B cell (primary cell): ENCODE data around the gene PCK2. TPM values are rescaled to one million over a fixed set of nuclear protein-coding genes. Genes with fewer than 3 reads are reported as not detected.
A peak's percentile ranks its signal among the peaks of the same experiment; 100 is the strongest.

ENCODE experiments used
- ATAC-seq: fragments of 200-7000 bp; cut with Tn5 transposase; one replicate; pipeline ENCODE4 v1.10.0; 2021; ENCODE audit warnings: low read depth, mild to moderate bottlenecking, moderate number of reproducible peaks, moderate library complexity
- CTCF ChIA-PET: fragments of 350-600 bp; sonication (Branson Sonifier 250); formaldehyde crosslinking; loops from one replicate; lab custom pipeline; 2021; ENCODE audit warnings: antibody characterized with exemption, inconsistent platforms; lab: Charles Lee
- POLR2A ChIA-PET: fragments of 350-600 bp; sonication (Branson Sonifier 250); formaldehyde crosslinking; loops from one replicate; lab custom pipeline; 2021; ENCODE audit warnings: antibody characterized with exemption; lab: Charles Lee
- DNase-seq: peaks from one replicate; pipeline ENCODE4 v3.0.0; 2013
- H2AFZ ChIP-seq: 2 replicates; pipeline ENCODE4 v1.6.1; 2012; ENCODE audit warnings: mild to moderate bottlenecking, low read depth, low read length; ENCODE audit not compliant: insufficient read depth, poor library complexity, severe bottlenecking
- H3K27ac ChIP-seq, 2 donors: 1 replicate in 1 of 2; 2 replicates in 1 of 2; pipeline ENCODE4 v1.5.1; 2012 to 2013; ENCODE audit warnings: low read length in 2 of 2, mild to moderate bottlenecking in 2 of 2, moderate library complexity in 1 of 2
- H3K27me3 ChIP-seq, 4 experiments: fragments of 200-600 bp in 1 of 4; sonication (generic) in 1 of 4; replicated peaks in 1 of 4; 1 replicate in 2 of 4; 2 replicates in 2 of 4; pipeline versions ENCODE4 v1.6.1 to v1.7.0; 2013 to 2016; ENCODE audit warnings: low read length in 3 of 4, mild to moderate bottlenecking in 2 of 4, mixed read lengths in 1 of 4, moderate library complexity in 1 of 4; ENCODE audit not compliant: insufficient read depth in 4 of 4, control insufficient read depth in 3 of 4; ENCODE audit errors: control extremely low read depth in 1 of 4
- H3K36me3 ChIP-seq, 2 experiments: replicated peaks in 1 of 2; 1 replicate in 1 of 2; 2 replicates in 1 of 2; pipeline versions ENCODE4 v1.6.1 to v1.7.1; 2013; ENCODE audit warnings: low read length in 1 of 2; ENCODE audit not compliant: insufficient read depth in 2 of 2, control insufficient read depth in 1 of 2; ENCODE audit errors: control extremely low read depth in 1 of 2, extremely low read depth in 1 of 2
- H3K4me1 ChIP-seq, 2 donors: fragments of 200-600 bp in 1 of 2; sonication (generic) in 1 of 2; 1 replicate in 1 of 2; 2 replicates in 1 of 2; pipeline versions ENCODE4 v1.5.1 to v1.6.1; 2013 to 2017; ENCODE audit warnings: low read length in 2 of 2; ENCODE audit not compliant: control insufficient read depth in 2 of 2, insufficient read depth in 2 of 2
- H3K4me2 ChIP-seq: replicated peaks from 2 replicates; pipeline ENCODE3; 2012; ENCODE audit warnings: mild to moderate bottlenecking, low read depth, low read length; ENCODE audit not compliant: poor library complexity, severe bottlenecking
- H3K4me3 ChIP-seq, 5 experiments: fragments of 200-600 bp in 1 of 5; sonication (generic) in 1 of 5; 1 replicate in 3 of 5; 2 replicates in 2 of 5; pipeline versions ENCODE4 v1.5.1 to v1.7.0; 2011 to 2016; ENCODE audit warnings: low read length in 4 of 5, mild to moderate bottlenecking in 4 of 5, low read depth in 2 of 5, control low read depth in 1 of 5, moderate library complexity in 1 of 5; ENCODE audit not compliant: insufficient read depth in 1 of 5; ENCODE audit errors: control extremely low read depth in 1 of 5, extremely low read depth in 1 of 5
- H3K79me2 ChIP-seq: fragments of 200-600 bp; sonication (generic); one replicate; pipeline ENCODE4 v1.6.0; 2016; ENCODE audit warnings: low read length; ENCODE audit not compliant: control insufficient read depth, insufficient read depth
- H3K9ac ChIP-seq: fragments of 200-600 bp; sonication (generic); 2 replicates; pipeline ENCODE4 v1.6.1; 2017; ENCODE audit warnings: mild to moderate bottlenecking, low read length, moderate library complexity
- H3K9me3 ChIP-seq, 3 donors: one replicate each; pipeline versions ENCODE4 v1.6.1 to v1.7.1; 2013; ENCODE audit warnings: low read length in 2 of 3; ENCODE audit not compliant: control insufficient read depth in 2 of 3, insufficient read depth in 1 of 3; ENCODE audit errors: control extremely low read depth in 1 of 3
- H4K20me1 ChIP-seq: 2 replicates; pipeline ENCODE4 v1.6.0; 2012; ENCODE audit warnings: mild to moderate bottlenecking, low read length; ENCODE audit not compliant: insufficient read depth, control insufficient read depth, poor library complexity, severe bottlenecking
- H3K27ac Mint-ChIP-seq: one replicate; pipeline ENCODE4 v1.8.0; 2021; ENCODE audit warnings: mixed read lengths
- H3K27me3 Mint-ChIP-seq: one replicate; pipeline ENCODE4 v1.8.0; 2021; ENCODE audit warnings: mixed read lengths
- H3K4me1 Mint-ChIP-seq: one replicate; pipeline ENCODE4 v1.8.0; 2021; ENCODE audit warnings: mixed read lengths
- H3K4me3 Mint-ChIP-seq: one replicate; pipeline ENCODE4 v1.8.0; 2021; ENCODE audit warnings: mixed read lengths
- H3K9me3 Mint-ChIP-seq: one replicate; pipeline ENCODE4 v1.8.0; 2022; ENCODE audit warnings: mixed read lengths; ENCODE audit not compliant: insufficient read depth
- EZH2 ChIP-seq: IDR thresholded peaks from 2 replicates; pipeline ENCODE4 v1.6.1; 2012; ENCODE audit warnings: borderline replicate concordance, low read depth, mild to moderate bottlenecking, moderate library complexity, low read length; ENCODE audit not compliant: insufficient read depth, poor library complexity, severe bottlenecking
- WGBS: methylation state at CpG from one replicate; pipeline ENCODE4 v1.1.5; 2013; ENCODE audit warnings: missing lambda C conversion rate; ENCODE audit not compliant: insufficient coverage; 5-methylcytosine and 5-hydroxymethylcytosine counted together
- intact Hi-C: fragments of 100-400 bp; cut with micrococcal nuclease; formaldehyde crosslinking; loops from one replicate; pipeline ENCODE4 v1.10.0; 2022
- polyA plus RNA-seq: library from polyadenylated mRNA; depleted of rRNA; stranded (reverse); fragments of >200 nt; gene quantifications from 2 replicates; pipeline ENCODE4 v1.2.3, GENCODE V29; 2012
- total RNA-seq, 2 donors: library from RNA; stranded (reverse); fragments of 120-200 nt in 1 of 2; gene quantifications; 1 replicate in 1 of 2; 2 replicates in 1 of 2; pipeline versions ENCODE4 v1.2.3 to v1.2.4, GENCODE V29; 2013 to 2022
- TF ChIP-seq, protein P1 (sequence below): fragments of 200-600 bp; IDR thresholded peaks from one replicate; pipeline ENCODE4 v1.8.0; 2022; ENCODE audit warnings: antibody characterized with exemption, mild to moderate bottlenecking

Gene PCK2
- total and polyA plus RNA-seq, 2 donors (not counting 1 experiment from before 2014, with no cell fraction given) = 40.4 to 58.4 TPM

DNA sequence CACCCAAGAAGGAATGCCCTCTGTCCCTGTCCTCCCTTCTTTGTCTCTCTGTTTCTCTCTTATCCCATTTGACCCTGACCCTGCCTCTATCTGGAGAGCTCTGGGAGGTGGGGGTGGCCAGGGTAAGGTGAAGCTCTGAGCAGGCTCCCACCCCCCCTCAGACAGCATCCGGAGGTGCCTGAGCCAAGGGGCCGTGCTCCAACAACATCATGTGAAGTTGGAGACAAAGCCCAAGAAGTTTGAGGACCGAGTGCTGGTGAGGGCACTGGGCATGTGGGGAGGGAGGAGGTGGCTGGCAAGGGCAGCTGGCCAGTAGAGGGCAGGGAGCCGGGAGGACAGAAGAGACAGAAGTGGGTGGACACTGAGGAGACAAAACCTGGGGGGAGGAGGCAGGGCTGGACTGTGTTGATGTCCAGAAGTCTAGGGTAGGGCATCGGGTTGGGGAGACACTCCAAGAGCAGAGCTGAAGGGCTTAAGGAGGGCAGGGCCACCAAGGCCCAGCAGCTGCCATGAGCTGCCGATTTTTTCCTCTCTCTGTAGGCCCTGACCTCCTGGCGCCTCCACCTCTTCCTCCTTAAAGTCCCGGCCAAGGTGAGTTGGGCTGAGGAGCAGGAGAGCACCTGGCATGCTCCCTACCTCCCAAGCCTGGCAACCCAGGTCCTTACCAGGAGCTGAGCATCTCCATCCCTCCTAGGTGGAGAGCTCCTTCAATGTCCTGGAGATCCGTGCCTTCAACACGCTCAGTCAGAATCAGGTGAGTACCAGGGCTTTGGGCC, 40.4 kb upstream of the PCK2 start:
- Histone ChIP-seq H2AFZ (no peak overlapping the region), H3K36me3 (no peaks in the 10 kb centered on the region), H3K27ac (no peak overlapping the region), H3K9ac (no peak overlapping the region), H3K4me3 (no peak overlapping the region), H3K9me3 (peaks cover 0 to 3% (median 0%) of the 10 kb centered on the region in 3 donors), H3K79me2 (no peaks in the 10 kb centered on the region), H4K20me1 (no peaks in the 10 kb centered on the region), H3K4me1 (peaks cover 16 to 26% of the 10 kb centered on the region in 2 donors), H3K27me3 (peaks cover 0 to 31% (median 8%) of the 10 kb centered on the region in 4 experiments), H3K4me2 (no peak overlapping the region)
- Mint-ChIP-seq H3K4me3 (peak overlapping the region; percentile 83), H3K27me3 (peaks cover 7% of the 10 kb centered on the region), H3K9me3 (no peaks in the 10 kb centered on the region), H3K27ac (no peak overlapping the region), H3K4me1 (peaks cover 35% of the 10 kb centered on the region)
- intact Hi-C loops = loop anchor here (5.0 kb wide), 1 partner anchor 466 kb away; no protein-coding TSS in a partner anchor
- TF ChIP-seq, protein P1, sequence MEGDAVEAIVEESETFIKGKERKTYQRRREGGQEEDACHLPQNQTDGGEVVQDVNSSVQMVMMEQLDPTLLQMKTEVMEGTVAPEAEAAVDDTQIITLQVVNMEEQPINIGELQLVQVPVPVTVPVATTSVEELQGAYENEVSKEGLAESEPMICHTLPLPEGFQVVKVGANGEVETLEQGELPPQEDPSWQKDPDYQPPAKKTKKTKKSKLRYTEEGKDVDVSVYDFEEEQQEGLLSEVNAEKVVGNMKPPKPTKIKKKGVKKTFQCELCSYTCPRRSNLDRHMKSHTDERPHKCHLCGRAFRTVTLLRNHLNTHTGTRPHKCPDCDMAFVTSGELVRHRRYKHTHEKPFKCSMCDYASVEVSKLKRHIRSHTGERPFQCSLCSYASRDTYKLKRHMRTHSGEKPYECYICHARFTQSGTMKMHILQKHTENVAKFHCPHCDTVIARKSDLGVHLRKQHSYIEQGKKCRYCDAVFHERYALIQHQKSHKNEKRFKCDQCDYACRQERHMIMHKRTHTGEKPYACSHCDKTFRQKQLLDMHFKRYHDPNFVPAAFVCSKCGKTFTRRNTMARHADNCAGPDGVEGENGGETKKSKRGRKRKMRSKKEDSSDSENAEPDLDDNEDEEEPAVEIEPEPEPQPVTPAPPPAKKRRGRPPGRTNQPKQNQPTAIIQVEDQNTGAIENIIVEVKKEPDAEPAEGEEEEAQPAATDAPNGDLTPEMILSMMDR = no peak
- TF ChIP-seq EZH2 = no peak
- 99% methylated on average over 8 of the region's 10 CpGs for WGBS
- DNase-seq (no peak), ATAC-seq (no peak)
- ChIA-PET CTCF (interaction anchor here (1.2 to 14.5 kb wide), 3 partner anchors 33 to 54 kb away, joined by 3 to 220 read pairs (median 198); partner anchors contain the start of gene PCK2), POLR2A (interaction anchor here (0.6 to 0.8 kb wide), 2 partner anchors 37 to 189 kb away, joined by 3 to 8 read pairs; no protein-coding TSS in a partner anchor)

DNA sequence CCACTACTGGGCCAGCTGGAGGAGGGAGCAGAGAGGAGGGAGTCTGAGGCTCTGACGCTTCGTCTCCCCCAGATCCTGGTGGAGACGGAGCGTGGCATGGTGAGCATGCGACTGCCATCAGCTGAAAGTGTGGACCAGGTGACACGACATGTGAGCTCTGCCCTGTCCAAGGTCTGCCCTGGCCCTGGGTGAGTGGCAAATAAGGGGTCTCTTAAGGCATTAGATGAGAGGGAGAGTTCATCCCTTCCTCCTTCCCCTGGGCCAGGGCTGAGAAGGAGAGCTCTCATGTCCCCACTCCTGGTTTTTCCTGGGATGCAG, 39.8 kb upstream of the PCK2 start:
- WGBS = 82% methylated on average over 6 of the region's 6 CpGs
- POLR2A ChIA-PET = interaction anchor here (0.8 kb wide), 1 partner anchor 36 kb away, joined by 3 read pairs; no protein-coding TSS in a partner anchor
- intact Hi-C loops = loop anchor here (5.0 kb wide), 1 partner anchor 467 kb away; no protein-coding TSS in a partner anchor

More for the DNA sequence above, 39.8 kb upstream of the PCK2 start:
- CTCF ChIA-PET = interaction anchor here (1.2 to 14.5 kb wide), 3 partner anchors 32 to 53 kb away, joined by 3 to 220 read pairs (median 198); partner anchors contain the start of gene PCK2
- Histone ChIP-seq H3K4me1 (peaks cover 11 to 21% of the 10 kb centered on the region in 2 donors), H3K9me3 (peaks cover 0 to 3% (median 0%) of the 10 kb centered on the region in 3 donors), H3K79me2 (no peaks in the 10 kb centered on the region), H2AFZ (no peak overlapping the region), H3K27ac (no peak overlapping the region), H3K27me3 (peaks cover 0 to 31% (median 8%) of the 10 kb centered on the region in 4 experiments), H3K4me2 (no peak overlapping the region), H4K20me1 (no peaks in the 10 kb centered on the region), H3K9ac (no peak overlapping the region), H3K36me3 (no peaks in the 10 kb centered on the region), H3K4me3 (no peak overlapping the region)
- Mint-ChIP-seq H3K4me3 (no peak overlapping the region), H3K27me3 (peaks cover 7% of the 10 kb centered on the region), H3K9me3 (no peaks in the 10 kb centered on the region), H3K4me1 (peaks cover 29% of the 10 kb centered on the region), H3K27ac (no peak overlapping the region)
- TF ChIP-seq EZH2 = no peak
- TF ChIP-seq, protein P1 = no peak
- no peak for DNase-seq
- no peak for ATAC-seq
